H9 (cell line): Measurements from ENCODE around the gene ACBD5. TPM values are rescaled to one million over a fixed set of nuclear protein-coding genes. Genes with fewer than 3 reads are reported as not detected.
A peak's percentile ranks its signal among the peaks of the same experiment; 100 is the strongest.

Experiments
- DNase-seq: peaks from one replicate; pipeline ENCODE4 v3.0.0-alpha.2; 2017
- H2AFZ ChIP-seq: one replicate; pipeline ENCODE4 v1.6.1; 2013; ENCODE audit warnings: mild to moderate bottlenecking, low read length, control low read depth, moderate library complexity
- H2AK5ac ChIP-seq: 2 replicates; pipeline ENCODE4 v1.6.1; 2013; ENCODE audit warnings: low read length, control low read depth, mixed read lengths; ENCODE audit not compliant: insufficient read length
- H2BK120ac ChIP-seq: one replicate; pipeline ENCODE4 v1.6.1; 2013; ENCODE audit warnings: low read depth, mild to moderate bottlenecking, low read length, control low read depth, inconsistent platforms; ENCODE audit not compliant: poor library complexity, severe bottlenecking
- H2BK12ac ChIP-seq: 2 replicates; pipeline ENCODE4 v1.6.1; 2013; ENCODE audit warnings: low read length, control low read depth, mixed read lengths, low read depth; ENCODE audit not compliant: insufficient read length
- H2BK15ac ChIP-seq: 2 replicates; pipeline ENCODE4 v1.6.1; 2013; ENCODE audit warnings: low read depth, low read length, control low read depth
- H2BK20ac ChIP-seq: one replicate; pipeline ENCODE4 v1.6.1; 2013; ENCODE audit warnings: low read depth, mild to moderate bottlenecking, low read length, control low read depth, inconsistent platforms; ENCODE audit not compliant: poor library complexity, severe bottlenecking
- H2BK5ac ChIP-seq: 2 replicates; pipeline ENCODE4 v1.6.1; 2013; ENCODE audit warnings: low read length, control low read depth, mixed read lengths; ENCODE audit not compliant: insufficient read length
- H3K14ac ChIP-seq: 2 replicates; pipeline ENCODE4 v1.6.1; 2013; ENCODE audit warnings: low read length, control low read depth; ENCODE audit not compliant: insufficient read depth
- H3K18ac ChIP-seq: 2 replicates; pipeline ENCODE4 v1.6.1; 2013; ENCODE audit warnings: low read depth, mild to moderate bottlenecking, mixed read lengths, low read length, control low read depth; ENCODE audit not compliant: insufficient read length
- H3K23ac ChIP-seq: 2 replicates; pipeline ENCODE4 v1.6.1; 2013; ENCODE audit warnings: low read length, control low read depth, mixed read lengths, low read depth; ENCODE audit not compliant: insufficient read length
- H3K23me2 ChIP-seq: 2 replicates; pipeline ENCODE4 v1.6.1; 2013; ENCODE audit warnings: low read depth, mild to moderate bottlenecking, mixed read lengths, low read length, control low read depth; ENCODE audit not compliant: insufficient read length, poor library complexity, severe bottlenecking
- H3K27ac ChIP-seq: 2 replicates; pipeline ENCODE4 v1.5.1; 2013; ENCODE audit warnings: low read length, control low read depth, mixed read lengths, low read depth; ENCODE audit not compliant: insufficient read length
- H3K27me3 ChIP-seq: 2 replicates; pipeline ENCODE4 v1.6.1; 2013; ENCODE audit warnings: low read length, control low read depth, inconsistent platforms; ENCODE audit not compliant: insufficient read depth
- H3K4ac ChIP-seq: 2 replicates; pipeline ENCODE4 v1.6.1; 2013; ENCODE audit warnings: low read depth, mild to moderate bottlenecking, control low read depth, inconsistent platforms, low read length, moderate library complexity
- H3K4me1 ChIP-seq: 2 replicates; pipeline ENCODE4 v1.6.1; 2013; ENCODE audit warnings: low read length, control low read depth, inconsistent platforms; ENCODE audit not compliant: insufficient read depth
- H3K4me2 ChIP-seq: 2 replicates; pipeline ENCODE4 v1.6.1; 2013; ENCODE audit warnings: low read length, control low read depth, mixed read lengths; ENCODE audit not compliant: insufficient read length, insufficient read depth
- H3K56ac ChIP-seq: 2 replicates; pipeline ENCODE4 v1.6.1; 2013; ENCODE audit warnings: low read depth, mild to moderate bottlenecking, mixed read lengths, low read length, control low read depth; ENCODE audit not compliant: insufficient read length
- H3K79me1 ChIP-seq: 2 replicates; pipeline ENCODE4 v1.6.1; 2013; ENCODE audit warnings: low read depth, mild to moderate bottlenecking, moderate library complexity, low read length, control low read depth, inconsistent platforms; ENCODE audit not compliant: insufficient read depth, poor library complexity, severe bottlenecking
- H3K79me2 ChIP-seq: 2 replicates; pipeline ENCODE4 v1.6.1; 2013; ENCODE audit warnings: low read length, control low read depth, inconsistent platforms; ENCODE audit not compliant: insufficient read depth
- H3K9ac ChIP-seq: 2 replicates; pipeline ENCODE4 v1.6.1; 2013; ENCODE audit warnings: low read length, control low read depth, mixed read lengths; ENCODE audit not compliant: insufficient read length; ENCODE audit errors: extremely low read depth
- H3K9me3 ChIP-seq: one replicate; pipeline ENCODE4 v1.6.1; 2013; ENCODE audit warnings: low read depth, low read length, inconsistent platforms; ENCODE audit not compliant: control insufficient read depth
- H3T11ph ChIP-seq: one replicate; pipeline ENCODE4 v1.6.1; 2013; ENCODE audit warnings: mild to moderate bottlenecking, low read length, control low read depth, inconsistent platforms
- H4K20me1 ChIP-seq: one replicate; pipeline ENCODE4 v1.6.1; 2013; ENCODE audit not compliant: control insufficient read depth, insufficient read length, insufficient read depth
- H4K5ac ChIP-seq: 2 replicates; pipeline ENCODE4 v1.6.1; 2013; ENCODE audit warnings: low read depth, mild to moderate bottlenecking, mixed read lengths, low read length, control low read depth; ENCODE audit not compliant: insufficient read length
- H4K8ac ChIP-seq: replicated peaks from 2 replicates; pipeline ENCODE4 v1.6.1; 2013; ENCODE audit warnings: low read length, control low read depth, mixed read lengths, low read depth; ENCODE audit not compliant: insufficient read length
- H4K91ac ChIP-seq: 2 replicates; pipeline ENCODE4 v1.6.1; 2013; ENCODE audit warnings: low read depth, mild to moderate bottlenecking, moderate library complexity, mixed read lengths, low read length, control low read depth; ENCODE audit not compliant: insufficient read length
- H3K27ac Mint-ChIP-seq, 3 experiments: 2 replicates in 2 of 3; 3 replicates in 1 of 3; pipeline ENCODE4 v1.8.0; 2020 to 2021; ENCODE audit warnings: mixed read lengths in 3 of 3, mild to moderate bottlenecking in 1 of 3, moderate library complexity in 1 of 3
- H3K27me3 Mint-ChIP-seq: 2 replicates; pipeline ENCODE4 v1.8.0; 2021; ENCODE audit warnings: low read depth, mild to moderate bottlenecking, moderate library complexity, mixed read lengths
- H3K36me3 Mint-ChIP-seq, 3 experiments: 2 replicates in 2 of 3; 3 replicates in 1 of 3; pipeline ENCODE4 v1.8.0; 2020 to 2021; ENCODE audit warnings: low read depth in 3 of 3, mixed read lengths in 3 of 3; ENCODE audit not compliant: insufficient read depth in 1 of 3
- H3K4me1 Mint-ChIP-seq, 2 experiments: 2 replicates each; pipeline ENCODE4 v1.8.0; 2020; ENCODE audit warnings: mixed read lengths in 2 of 2
- H3K4me3 Mint-ChIP-seq, 2 experiments: 2 replicates in 1 of 2; 3 replicates in 1 of 2; pipeline ENCODE4 v1.8.0; 2020 to 2021; ENCODE audit warnings: mild to moderate bottlenecking in 2 of 2, mixed read lengths in 2 of 2, moderate library complexity in 1 of 2
- H3K9me3 Mint-ChIP-seq, 2 experiments: 2 replicates in 1 of 2; 3 replicates in 1 of 2; pipeline ENCODE4 v1.8.0; 2020; ENCODE audit warnings: mild to moderate bottlenecking in 2 of 2, mixed read lengths in 2 of 2, moderate library complexity in 1 of 2
- CTCF ChIP-seq: fragments of 200-600 bp; sonication (generic); conservative IDR thresholded peaks from 3 replicates; pipeline ENCODE4 v1.8.0; 2021; ENCODE audit warnings: antibody characterized with exemption, mild to moderate bottlenecking
- WGBS: extraction: QIAGEN DNeasy Blood & Tissue Kit; methylation state at CpG from one replicate; pipeline ENCODE4 v1.1.7; 2013; ENCODE audit warnings: missing lambda C conversion rate, low lambda C conversion rate, mixed read lengths; ENCODE audit not compliant: insufficient read length; ENCODE audit errors: extremely low coverage; 5-methylcytosine and 5-hydroxymethylcytosine counted together
- total RNA-seq: library from RNA; stranded (reverse); gene quantifications from 2 replicates; pipeline ENCODE4 v1.2.1, GENCODE V29; 2021

The ACBD5 gene
- total RNA-seq, 1 experiment from 2014 or later: 14.2 TPM

GRCh38 chr10:27241652-27242472 is 1.3 kb upstream of the ACBD5 start:
- peaks cover 25 to 31% of the 10 kb centered on the region in 2 experiments for H3K4me1 Mint-ChIP-seq
- peak overlapping the region; percentile 98 to 99 (median 99) for H3K27ac Mint-ChIP-seq

More at GRCh38 chr10:27241652-27242472, 1.3 kb upstream of the ACBD5 start:
- Histone ChIP-seq H3K23me2 (peaks cover 7% of the 10 kb centered on the region), H2AFZ (no peak overlapping the region), H2BK120ac (no peak overlapping the region), H3K14ac (no peak overlapping the region), H3K79me2 (no peaks in the 10 kb centered on the region), H3T11ph (no peak overlapping the region), H3K56ac (no peak overlapping the region), H3K27me3 (no peaks in the 10 kb centered on the region), H4K5ac (no peak overlapping the region), H2BK15ac (no peak overlapping the region), H3K79me1 (no peaks in the 10 kb centered on the region), H2BK5ac (no peak overlapping the region), H3K18ac (no peak overlapping the region), H3K9ac (peak overlapping the region; percentile 45), H2AK5ac (no peak overlapping the region), H3K27ac (peak overlapping the region; percentile 72), H3K23ac (no peak overlapping the region), H4K20me1 (no peaks in the 10 kb centered on the region), H2BK12ac (no peak overlapping the region), H4K8ac (no peak overlapping the region), H4K91ac (no peak overlapping the region), H3K4ac (no peak overlapping the region), H3K9me3 (no peaks in the 10 kb centered on the region), H2BK20ac (no peak overlapping the region), H3K4me1 (no peaks in the 10 kb centered on the region; the same call in 1 of the 2 replicates), H3K4me2 (peak overlapping the region; percentile 99)
- TF ChIP-seq CTCF: peak; percentile 50
- no peaks in the 10 kb centered on the region; a peak in 1 of 7 replicates for H3K36me3 Mint-ChIP-seq
- H3K4me3 Mint-ChIP-seq: peak overlapping the region; percentile 85 to 90
- DNase-seq: peak; percentile 94
- H3K27me3 Mint-ChIP-seq: peaks cover 3% of the 10 kb centered on the region; the same call in 1 of the 2 replicates
- H3K9me3 Mint-ChIP-seq: no peaks in the 10 kb centered on the region
- WGBS: no CpG with 5 or more reads among the region's 59 CpGs
